NCI-H69 (cell line): ENCODE measurements around the gene B3GNT5.

Experiments
- DNase-seq: peaks from one replicate; lab custom pipeline; 2025; lab: John Stamatoyannopoulos, UW

B3GNT5 gene

GRCh38 chr3:183319371-183319770 is 66.3 kb downstream of the B3GNT5 start:
- no peak for DNase-seq
